SH-SY5Y (cell line): ENCODE results near the gene YEATS2.

Experiments
- GATA2 ChIP-seq: IDR thresholded peaks from 2 replicates; pipeline ENCODE4 v1.6.1; 2011; ENCODE audit warnings: mild to moderate bottlenecking, low read depth, low read length
- GATA3 ChIP-seq: IDR thresholded peaks from 2 replicates; pipeline ENCODE4 v1.6.1; 2011; ENCODE audit warnings: low read depth, mild to moderate bottlenecking, low read length, moderate library complexity

DNA sequence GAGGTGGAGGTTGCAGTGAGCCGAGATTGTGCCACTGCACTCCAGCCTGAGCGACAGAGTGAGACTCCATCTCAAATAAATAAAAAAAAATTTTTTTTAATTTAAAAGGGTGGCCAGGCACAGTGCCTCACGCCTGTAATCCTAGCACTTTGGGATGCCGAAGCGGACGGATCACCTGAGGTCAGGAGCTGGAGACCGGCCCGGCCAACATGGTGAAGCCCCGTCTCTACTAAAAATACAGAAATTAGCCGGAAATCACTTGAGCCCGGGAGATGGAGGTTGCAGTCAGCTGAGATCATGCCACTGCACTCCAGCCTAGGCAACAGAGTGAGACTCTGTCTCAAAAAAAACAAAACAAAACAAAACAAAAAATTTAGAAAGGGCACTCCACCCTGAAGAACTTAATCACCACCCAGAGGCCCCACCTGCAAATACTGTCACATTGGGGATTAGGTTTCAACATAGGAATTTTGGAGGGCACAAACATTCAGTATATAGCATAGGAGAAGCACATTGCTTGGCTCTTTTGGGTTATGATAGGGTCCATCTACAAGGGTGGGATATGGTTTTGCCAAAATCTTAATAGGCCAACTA, 7.1 kb upstream of the YEATS2 start:
- TF ChIP-seq GATA2 (no peak), GATA3 (no peak)
